GM12891 (cell line): ENCODE results near the gene SFRP5.

Source experiments
- PAX5 ChIP-seq: IDR thresholded peaks from 2 replicates; pipeline ENCODE4 v1.6.1; 2011; ENCODE audit warnings: low read length, moderate library complexity, mild to moderate bottlenecking; ENCODE audit not compliant: insufficient read depth, severe bottlenecking
- POLR2A ChIP-seq: IDR thresholded peaks from 2 replicates; pipeline ENCODE4 v1.6.1; 2011; ENCODE audit warnings: low read depth, low read length, control low read depth
- POLR2AphosphoS5 ChIP-seq: IDR thresholded peaks from 2 replicates; pipeline ENCODE4 v1.6.1; 2011; ENCODE audit warnings: low read depth, low read length, control low read depth
- POU2F2 ChIP-seq: IDR thresholded peaks from 2 replicates; pipeline ENCODE4 v1.6.1; 2011; ENCODE audit warnings: low read depth, mild to moderate bottlenecking, control low read depth, low read length, moderate library complexity
- SPI1 ChIP-seq: IDR thresholded peaks from 2 replicates; pipeline ENCODE4 v1.6.1; 2011; ENCODE audit warnings: low read depth, low read length, control low read depth
- TAF1 ChIP-seq: IDR thresholded peaks from 2 replicates; pipeline ENCODE4 v1.6.1; 2011; ENCODE audit warnings: low read depth, low read length, control low read depth

DNA sequence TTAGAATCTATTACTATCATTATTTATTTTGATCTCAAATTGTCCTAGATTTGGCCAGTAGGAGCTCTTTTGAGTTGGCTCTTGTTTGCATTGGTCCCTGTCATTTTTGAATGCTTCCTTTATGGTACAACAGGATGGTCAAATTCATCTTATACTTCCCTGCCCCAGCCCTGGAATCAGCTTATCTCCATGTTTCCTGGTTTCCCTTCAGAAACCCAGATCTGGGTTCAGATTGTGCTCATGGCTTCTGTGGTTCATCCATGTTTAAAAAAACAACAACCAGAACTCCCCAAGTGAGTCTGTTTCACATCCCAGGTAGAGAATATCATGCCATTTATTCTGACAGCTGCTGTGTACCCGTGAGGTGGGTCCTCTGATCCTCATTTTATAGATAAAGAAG, 24.2 kb downstream of the SFRP5 start:
- TF ChIP-seq POLR2A = no peak
- TF ChIP-seq POLR2AphosphoS5 = no peak
- TF ChIP-seq PAX5 = no peak
- TF ChIP-seq POU2F2 = no peak
- TF ChIP-seq TAF1 = no peak
- no peak for TF ChIP-seq SPI1
